ENCODE measurements around the gene CXCR6. TPM values are rescaled to one million over a fixed set of nuclear protein-coding genes. Genes with fewer than 3 reads are reported as not detected.

CXCR6 gene
- total RNA-seq, 1 experiment from 2014 or later, result not detected

DNA sequence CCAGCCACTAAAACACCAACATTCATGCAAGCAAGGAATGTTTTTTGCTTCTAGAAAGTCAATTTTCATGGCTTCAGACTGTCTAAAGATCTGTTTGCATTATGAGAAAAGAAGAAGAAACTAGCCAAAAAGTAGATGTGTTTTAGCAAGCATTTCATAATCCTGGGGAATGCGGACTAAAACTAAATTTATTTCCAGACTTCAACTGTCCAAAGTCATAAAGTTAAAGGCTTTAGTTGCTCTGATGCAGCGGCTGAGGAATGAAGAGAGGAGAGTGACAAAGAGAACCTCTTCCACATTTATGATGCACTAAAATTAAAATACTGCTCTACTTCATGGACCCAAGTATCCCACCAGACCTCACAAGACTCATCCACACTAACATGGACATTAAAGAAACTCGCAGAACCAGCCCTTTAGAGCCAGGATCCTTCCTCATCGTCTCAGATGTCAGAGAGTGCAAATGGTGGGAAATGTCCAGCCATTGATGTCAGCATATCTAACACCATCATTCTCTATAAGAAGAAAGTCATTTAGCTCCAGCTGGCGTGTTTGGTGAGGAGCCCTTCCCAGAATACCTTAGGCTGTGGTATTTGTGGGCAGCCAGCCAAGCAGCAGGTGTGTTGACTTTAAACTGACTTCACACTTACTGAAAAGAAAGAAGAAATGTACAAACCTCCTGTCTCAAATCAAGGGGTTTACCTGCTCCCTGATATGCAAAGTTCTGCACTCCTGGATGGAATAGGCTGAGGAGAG, 34.9 kb downstream of the CXCR6 start (continued):
- TF ChIP-seq, protein P1, sequence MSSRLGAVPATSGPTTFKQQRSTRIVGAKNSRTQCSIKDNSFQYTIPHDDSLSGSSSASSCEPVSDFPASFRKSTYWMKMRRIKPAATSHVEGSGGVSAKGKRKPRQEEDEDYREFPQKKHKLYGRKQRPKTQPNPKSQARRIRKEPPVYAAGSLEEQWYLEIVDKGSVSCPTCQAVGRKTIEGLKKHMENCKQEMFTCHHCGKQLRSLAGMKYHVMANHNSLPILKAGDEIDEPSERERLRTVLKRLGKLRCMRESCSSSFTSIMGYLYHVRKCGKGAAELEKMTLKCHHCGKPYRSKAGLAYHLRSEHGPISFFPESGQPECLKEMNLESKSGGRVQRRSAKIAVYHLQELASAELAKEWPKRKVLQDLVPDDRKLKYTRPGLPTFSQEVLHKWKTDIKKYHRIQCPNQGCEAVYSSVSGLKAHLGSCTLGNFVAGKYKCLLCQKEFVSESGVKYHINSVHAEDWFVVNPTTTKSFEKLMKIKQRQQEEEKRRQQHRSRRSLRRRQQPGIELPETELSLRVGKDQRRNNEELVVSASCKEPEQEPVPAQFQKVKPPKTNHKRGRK (CRISPR knock-in tag; IDR thresholded peaks at IDR 0.05; ENCODE audit: borderline replicate concordance), result no peak
- TF ChIP-seq ZNF532 (CRISPR knock-in tag; IDR thresholded peaks at IDR 0.05; ENCODE audit: borderline replicate concordance), result no peak
- no peak for TF ChIP-seq USF1 (CRISPR knock-in tag; IDR thresholded peaks at IDR 0.05)
- no peak for TF ChIP-seq CBFB (CRISPR knock-in tag; IDR thresholded peaks at IDR 0.05; ENCODE audit: low read depth)
- TF ChIP-seq RORB (CRISPR knock-in tag; IDR thresholded peaks at IDR 0.05), result no peak
- TF ChIP-seq SOX15 (CRISPR knock-in tag; IDR thresholded peaks at IDR 0.05), result no peak
- no peak for TF ChIP-seq SMAD3 (CRISPR knock-in tag; IDR thresholded peaks at IDR 0.05; ENCODE audit: borderline replicate concordance)

GRCh38 chr3:45979378-45979777, 36.1 kb downstream of the CXCR6 start:
- POLR2A ChIA-PET, result no interaction called here
- H3K9me3 Mint-ChIP-seq, result no peaks in the 10 kb centered on the region
- CTCF ChIA-PET, result no interaction called here
- no peak overlapping the region for H3K27ac Mint-ChIP-seq
- no peaks in the 10 kb centered on the region for H3K4me1 Mint-ChIP-seq
- ATAC-seq, result no peak
- no peak for TF ChIP-seq NFE2L1 (CRISPR knock-in tag; IDR thresholded peaks at IDR 0.05)
- TF ChIP-seq ETV6 (CRISPR knock-in tag; IDR thresholded peaks at IDR 0.05), result no peak
- TF ChIP-seq SOX15 (CRISPR knock-in tag; IDR thresholded peaks at IDR 0.05), result no peak
- TF ChIP-seq PRRX2 (CRISPR knock-in tag; IDR thresholded peaks at IDR 0.05), result no peak
- TF ChIP-seq IRF2 (CRISPR knock-in tag; IDR thresholded peaks at IDR 0.05; ENCODE audit: borderline replicate concordance, low read depth), result no peak
- TF ChIP-seq, protein P2, sequence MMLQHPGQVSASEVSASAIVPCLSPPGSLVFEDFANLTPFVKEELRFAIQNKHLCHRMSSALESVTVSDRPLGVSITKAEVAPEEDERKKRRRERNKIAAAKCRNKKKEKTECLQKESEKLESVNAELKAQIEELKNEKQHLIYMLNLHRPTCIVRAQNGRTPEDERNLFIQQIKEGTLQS (CRISPR knock-in tag; conservative IDR thresholded peaks at IDR 0.05), result no peak
- no peak for TF ChIP-seq ZBTB21 (CRISPR knock-in tag; IDR thresholded peaks at IDR 0.05; ENCODE audit: borderline replicate concordance)
- no peak overlapping the region for H3K4me3 Mint-ChIP-seq
- peaks cover 72% of the 10 kb centered on the region for H3K36me3 Mint-ChIP-seq
- no peaks in the 10 kb centered on the region for H3K27me3 Mint-ChIP-seq (ENCODE audit: low read depth)
- DNase-seq (ENCODE audit: low spot score), result no peak

GRCh38 chr3:45980229-45980813, 37.1 kb downstream of the CXCR6 start:
- Mint-ChIP-seq H3K36me3 (peaks cover 68% of the 10 kb centered on the region), H3K9me3 (no peaks in the 10 kb centered on the region), H3K4me3 (no peak overlapping the region), H3K4me1 (no peaks in the 10 kb centered on the region), H3K27me3 (ENCODE audit: low read depth) (no peaks in the 10 kb centered on the region), H3K27ac (no peak overlapping the region)
- no peak for DNase-seq (ENCODE audit: low spot score)
- ChIA-PET CTCF (no interaction called here), POLR2A (no interaction called here)
- no peak for ATAC-seq
- TF ChIP-seq FOXK1 (CRISPR knock-in tag; IDR thresholded peaks at IDR 0.05), result no peak
- TF ChIP-seq ZNF317 (CRISPR knock-in tag; IDR thresholded peaks at IDR 0.05; ENCODE audit: borderline replicate concordance, low read depth), result no peak
- no peak for TF ChIP-seq SMAD3 (CRISPR knock-in tag; IDR thresholded peaks at IDR 0.05; ENCODE audit: borderline replicate concordance)
- TF ChIP-seq PRRX2 (CRISPR knock-in tag; IDR thresholded peaks at IDR 0.05), result no peak

Data from WTC11 (cell line).